ENCODE results near the gene SLC27A3.

The SLC27A3 gene

DNA sequence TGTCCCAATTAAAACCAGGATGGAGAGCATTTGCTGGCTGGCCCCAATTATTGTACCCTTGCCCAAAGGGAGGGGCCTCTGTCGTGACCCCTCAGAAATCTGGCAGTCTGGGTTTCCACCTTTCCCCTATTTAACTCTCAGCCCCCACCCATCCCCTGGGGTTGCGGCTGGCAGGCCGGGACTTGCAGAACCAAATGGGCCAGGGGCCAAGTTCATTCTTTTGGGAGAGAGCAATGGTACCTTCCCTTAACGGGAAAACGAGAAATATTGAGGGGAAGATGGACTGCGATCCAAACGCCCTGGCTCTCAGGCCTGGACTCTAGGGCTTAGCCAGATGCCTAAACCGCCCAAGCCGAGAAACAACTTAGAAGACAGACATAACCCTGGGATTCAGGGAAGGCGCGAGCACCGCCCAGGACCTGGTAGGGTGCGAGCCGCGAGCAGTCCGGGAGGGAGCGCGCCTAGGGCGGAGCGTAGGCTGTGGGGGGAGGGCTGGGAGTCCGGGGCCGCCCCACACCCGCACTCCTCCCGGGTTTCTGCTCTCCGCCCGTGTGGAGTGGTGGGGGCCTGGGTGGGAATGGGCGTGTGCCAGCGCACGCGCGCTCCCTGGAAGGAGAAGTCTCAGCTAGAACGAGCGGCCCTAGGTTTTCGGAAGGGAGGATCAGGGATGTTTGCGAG lies at the start of gene SLC27A3:
TSS of gene SLC27A3 (plus strand) at position 628 of the 678 bp plus-strand sequence. CDS start 91 bp downstream, outside the sequence.
- H3K4me1 ChIP-seq (ENCODE audit: control insufficient read depth, low read length): peaks cover 31% of the 10 kb centered on the region
- TF ChIP-seq EZH2phosphoT487 (IDR thresholded peaks at IDR 0.05; ENCODE audit: borderline replicate concordance, low read length) (no peak), CTCF (IDR thresholded peaks at IDR 0.05; ENCODE audit: low read depth, low read length, poor library complexity, severe bottlenecking) (no peak)
- H3K36me3 ChIP-seq (ENCODE audit: control insufficient read depth, low read length): peaks cover 43% of the 10 kb centered on the region
- peak within 1 kb of the TSS; percentile 79 for H3K4me2 ChIP-seq (ENCODE audit: low read length)
- H3K9me2 ChIP-seq (replicated peaks; ENCODE audit: control insufficient read depth, low read length): no peaks in the 10 kb centered on the region
- no peaks in the 10 kb centered on the region for H3K79me2 ChIP-seq (ENCODE audit: control insufficient read depth, low read length)
- H3K9me3 ChIP-seq (ENCODE audit: control insufficient read depth, insufficient read depth, low read length): no peaks in the 10 kb centered on the region
- H3K27ac ChIP-seq (ENCODE audit: low read depth, low read length): no peak within 1 kb of the TSS
- H3K27me3 ChIP-seq (ENCODE audit: control insufficient read depth, low read length): no peaks in the 10 kb centered on the region
- no peaks in the 10 kb centered on the region for H4K20me1 ChIP-seq (ENCODE audit: control insufficient read depth, insufficient read depth, low read depth, low read length)
- peaks cover 15% of the 10 kb centered on the region for H3F3A ChIP-seq (ENCODE audit: control insufficient read depth, insufficient read depth)
- peak within 1 kb of the TSS; percentile 75 for H3K4me3 ChIP-seq (ENCODE audit: low read length)

DNA sequence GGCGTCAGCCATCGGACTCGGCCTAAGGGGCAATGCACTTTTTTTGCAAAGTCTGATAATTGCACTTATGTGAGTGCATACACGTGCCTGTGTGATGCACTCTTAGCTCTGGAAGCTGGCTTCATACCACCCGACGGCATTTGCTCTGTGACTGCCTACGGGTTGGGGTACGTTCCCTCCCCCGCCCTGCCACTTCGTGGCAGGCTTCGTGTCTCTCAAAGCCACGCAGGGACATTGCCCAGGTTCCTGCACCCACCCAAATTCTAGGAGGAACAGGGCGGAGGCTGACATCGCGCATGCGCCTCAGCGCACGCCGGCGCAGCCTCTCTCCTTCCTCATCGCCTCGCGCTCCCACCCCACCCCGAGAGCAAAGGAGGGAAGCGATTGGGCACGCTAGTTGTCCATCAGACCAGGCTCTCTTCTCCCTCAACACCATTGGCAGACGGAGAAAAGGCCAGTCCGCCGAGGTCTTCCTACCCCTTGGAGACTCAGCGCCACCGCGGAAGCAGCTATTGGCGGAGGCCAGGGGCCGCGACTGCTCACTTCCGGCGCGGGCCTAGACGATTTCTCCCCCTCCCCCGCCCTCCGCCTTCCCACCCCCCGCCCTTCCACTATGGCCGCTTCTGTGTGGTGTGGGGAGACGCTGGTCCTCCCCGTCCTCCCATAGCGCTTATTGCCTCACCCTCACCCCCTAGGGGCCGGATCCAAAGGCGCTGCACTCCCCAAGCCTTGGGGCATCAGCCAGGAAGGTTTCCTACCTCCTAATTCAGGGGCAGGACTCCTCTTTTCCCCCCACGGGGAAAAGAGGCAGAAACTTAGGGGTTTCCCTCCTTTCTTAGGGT lies 47.5 kb upstream of the SLC27A3 start, which contains the start of gene INTS3:
TSS of gene INTS3 (plus strand) at position 588 of the 842 bp plus-strand sequence. CDS start 585 bp downstream, outside the sequence.
- H3F3A ChIP-seq (ENCODE audit: control insufficient read depth, insufficient read depth): 0 out of 2 replicates have a peak, but pooled peaks cover 3% of the 10 kb centered on the region
- no peaks in the 10 kb centered on the region for H3K27me3 ChIP-seq (ENCODE audit: control insufficient read depth, low read length)
- peaks cover 12% of the 10 kb centered on the region for H3K36me3 ChIP-seq (ENCODE audit: control insufficient read depth, low read length)
- peak within 1 kb of the TSS; percentile 100 for H3K4me2 ChIP-seq (ENCODE audit: low read length)
- no peaks in the 10 kb centered on the region for H3K9me3 ChIP-seq (ENCODE audit: control insufficient read depth, insufficient read depth, low read length)
- peak within 1 kb of the TSS; percentile 99 for H3K4me3 ChIP-seq (ENCODE audit: low read length)
- peaks cover 32% of the 10 kb centered on the region for H3K79me2 ChIP-seq (ENCODE audit: control insufficient read depth, low read length)
- H3K9me2 ChIP-seq (replicated peaks; ENCODE audit: control insufficient read depth, low read length): no peaks in the 10 kb centered on the region
- peak within 1 kb of the TSS; percentile 77 for H3K27ac ChIP-seq (ENCODE audit: low read depth, low read length)
- H3K4me1 ChIP-seq (ENCODE audit: control insufficient read depth, low read length): peaks cover 33% of the 10 kb centered on the region
- H4K20me1 ChIP-seq (ENCODE audit: control insufficient read depth, insufficient read depth, low read depth, low read length): no peaks in the 10 kb centered on the region
- peak; percentile 26 for TF ChIP-seq CTCF (IDR thresholded peaks at IDR 0.05; ENCODE audit: low read depth, low read length, poor library complexity, severe bottlenecking)
- TF ChIP-seq EZH2phosphoT487 (IDR thresholded peaks at IDR 0.05; ENCODE audit: borderline replicate concordance, low read length): no peak

DNA sequence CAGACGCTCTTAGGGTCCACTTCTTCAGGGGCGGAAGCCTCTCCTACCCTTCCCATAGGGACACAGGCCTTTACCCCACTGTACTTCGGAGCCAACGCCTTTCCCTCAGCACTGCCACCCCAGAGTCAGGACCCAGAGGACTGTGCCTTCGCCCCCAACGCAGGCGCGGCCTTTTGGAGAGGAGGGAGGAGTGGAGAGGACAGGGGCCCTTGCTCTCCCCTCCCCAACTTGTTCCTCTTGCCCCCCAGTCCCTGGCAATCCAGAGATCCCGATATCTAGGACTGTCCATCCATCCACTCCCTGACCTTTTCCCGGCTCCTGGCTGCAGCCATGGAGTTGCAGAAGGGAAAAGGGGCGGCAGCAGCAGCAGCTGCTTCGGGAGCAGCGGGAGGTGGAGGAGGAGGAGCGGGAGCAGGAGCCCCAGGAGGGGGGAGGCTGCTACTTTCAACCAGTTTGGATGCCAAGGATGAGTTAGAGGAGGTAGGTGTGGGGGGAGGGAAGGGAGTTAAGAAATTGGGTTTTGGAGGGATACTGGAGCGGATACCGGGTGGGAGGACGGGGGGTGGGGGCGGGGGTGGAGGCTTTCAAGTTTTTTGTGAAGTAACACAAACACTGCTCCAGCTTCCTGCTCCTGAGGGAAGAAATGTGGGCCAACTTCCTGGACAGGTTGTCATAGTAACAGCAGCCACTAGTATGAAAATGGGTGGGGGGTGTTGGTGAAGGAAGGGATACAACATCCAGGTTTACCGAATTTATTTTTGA lies 46.7 kb upstream of the SLC27A3 start:
- H3K79me2 ChIP-seq (ENCODE audit: control insufficient read depth, low read length): peaks cover 32% of the 10 kb centered on the region
- peaks cover 33% of the 10 kb centered on the region for H3K4me1 ChIP-seq (ENCODE audit: control insufficient read depth, low read length)
- H4K20me1 ChIP-seq (ENCODE audit: control insufficient read depth, insufficient read depth, low read depth, low read length): no peaks in the 10 kb centered on the region
- no peaks in the 10 kb centered on the region for H3K27me3 ChIP-seq (ENCODE audit: control insufficient read depth, low read length)
- no peaks in the 10 kb centered on the region for H3K9me2 ChIP-seq (replicated peaks; ENCODE audit: control insufficient read depth, low read length)
- H3K4me2 ChIP-seq (ENCODE audit: low read length): peak overlapping the region; percentile 100
- H3F3A ChIP-seq (ENCODE audit: control insufficient read depth, insufficient read depth): 0 out of 2 replicates have a peak, but pooled peaks cover 3% of the 10 kb centered on the region
- H3K4me3 ChIP-seq (ENCODE audit: low read length): peak overlapping the region; percentile 99
- H3K27ac ChIP-seq (ENCODE audit: low read depth, low read length): peak overlapping the region; percentile 77
- H3K36me3 ChIP-seq (ENCODE audit: control insufficient read depth, low read length): peaks cover 13% of the 10 kb centered on the region
- H3K9me3 ChIP-seq (ENCODE audit: control insufficient read depth, insufficient read depth, low read length): no peaks in the 10 kb centered on the region
- TF ChIP-seq CTCF (IDR thresholded peaks at IDR 0.05; ENCODE audit: low read depth, low read length, poor library complexity, severe bottlenecking) (peak; percentile 7), EZH2phosphoT487 (IDR thresholded peaks at IDR 0.05; ENCODE audit: borderline replicate concordance, low read length) (no peak)
